GM12878 (cell line): ENCODE data around the gene WDR13. TPM values are rescaled to one million over a fixed set of nuclear protein-coding genes. Genes with fewer than 3 reads are reported as not detected.

ENCODE experiments used
- ATAC-seq: fragments of 200-7000 bp; cut with Tn5 transposase; 3 replicates; pipeline ENCODE4 v1.9.1; 2020; ENCODE audit warnings: mild to moderate bottlenecking, moderate library complexity
- BruUV-seq: library from RNA; stranded (reverse); fragments of 400-500 nt; replicated peaks from 2 replicates; lab custom pipeline; 2021; lab: Mats Ljungman, UMichigan
- CTCF ChIA-PET: fragments of 300-600 bp; sonication (Branson Sonifier 250); formaldehyde crosslinking; extraction: SDS; loops from one replicate; lab custom pipeline; 2021; ENCODE audit warnings: inconsistent platforms; lab: Yijun Ruan, JAX
- POLR2A ChIA-PET: fragments of 350-600 bp; formaldehyde crosslinking; extraction: SDS; loops from one replicate; lab custom pipeline; 2021; ENCODE audit warnings: inconsistent platforms; lab: Charles Lee
- RAD21 ChIA-PET: fragments of 300-600 bp; sonication (Branson Sonifier 250); formaldehyde crosslinking; loops from one replicate; lab custom pipeline; 2023; ENCODE audit warnings: antibody characterized with exemption; ENCODE audit not compliant: unreplicated experiment; lab: Charles Lee
- SMC1A ChIA-PET: fragments of 300-600 bp; sonication (Branson Sonifier 250); formaldehyde crosslinking; loops from one replicate; lab custom pipeline; 2023; ENCODE audit not compliant: unreplicated experiment, uncharacterized antibody; lab: Charles Lee
- DNase-seq: peaks from one replicate; pipeline ENCODE4 v3.0.0-alpha.2; 2011; ENCODE audit warnings: low read depth, low spot score
- FAIRE-seq: peaks from 3 replicates; lab custom pipeline; 2011; peaks lifted over from hg19 to GRCh38; lab: Jason Lieb, UNC
- H2AFZ ChIP-seq: 2 replicates; pipeline ENCODE4 v1.6.0; 2011; ENCODE audit warnings: low read depth, low read length, control low read depth; ENCODE audit not compliant: control insufficient read depth
- H3K27ac ChIP-seq: 2 replicates; pipeline ENCODE4 v1.5.1; 2011; ENCODE audit warnings: control low read depth; ENCODE audit not compliant: control insufficient read depth, insufficient read depth
- H3K27me3 ChIP-seq, 2 experiments: replicated peaks in 1 of 2; 2 replicates each; pipeline versions ENCODE4 v1.6.0 to v1.6.1; 2011; ENCODE audit warnings: low read length in 1 of 2; ENCODE audit not compliant: control insufficient read depth in 2 of 2, insufficient read depth in 2 of 2
- H3K36me3 ChIP-seq, 2 experiments: 2 replicates each; pipeline ENCODE4 v1.5.1; 2011; ENCODE audit warnings: low read length in 1 of 2; ENCODE audit not compliant: control insufficient read depth in 2 of 2, insufficient read depth in 2 of 2
- H3K4me1 ChIP-seq: 2 replicates; pipeline ENCODE4 v1.6.1; 2011; ENCODE audit warnings: mild to moderate bottlenecking, low read length, moderate library complexity, mixed read lengths; ENCODE audit not compliant: control insufficient read depth, insufficient read depth
- H3K4me2 ChIP-seq: 2 replicates; pipeline ENCODE4 v1.6.0; 2011; ENCODE audit warnings: control low read depth; ENCODE audit not compliant: control insufficient read depth, insufficient read depth
- H3K4me3 ChIP-seq: fragments of 200-600 bp; sonication (generic); 2 replicates; pipeline ENCODE4 v1.5.1; 2016
- H3K79me2 ChIP-seq: 2 replicates; pipeline ENCODE4 v1.6.0; 2011; ENCODE audit warnings: low read length; ENCODE audit not compliant: control insufficient read depth, insufficient read depth
- H3K9ac ChIP-seq: 2 replicates; pipeline ENCODE4 v1.8.0; 2011; ENCODE audit warnings: low read length, control low read depth, mixed read lengths; ENCODE audit not compliant: control insufficient read depth, insufficient read depth
- H3K9me3 ChIP-seq: replicated peaks from 3 replicates; pipeline ENCODE4 v1.5.1; 2011; ENCODE audit warnings: mild to moderate bottlenecking, low read length; ENCODE audit not compliant: control insufficient read depth, insufficient read depth
- H4K20me1 ChIP-seq: 2 replicates; pipeline ENCODE4 v1.6.0; 2011; ENCODE audit not compliant: control insufficient read depth, insufficient read depth
- ATF7 ChIP-seq: fragments of 450-650 bp; IDR thresholded peaks from 2 replicates; pipeline ENCODE4 v1.6.1; 2016; ENCODE audit warnings: low read depth, mild to moderate bottlenecking
- BCL11A ChIP-seq: IDR thresholded peaks from 2 replicates; pipeline ENCODE4 v1.6.1; 2011; ENCODE audit warnings: low read depth, low read length
- BCLAF1 ChIP-seq: fragments of 450-650 bp; IDR thresholded peaks from 2 replicates; pipeline ENCODE4 v1.6.1; 2017; ENCODE audit warnings: antibody characterized with exemption, mild to moderate bottlenecking, moderate library complexity
- CEBPB ChIP-seq, 2 experiments: fragments of 150-350 bp in 1 of 2; IDR thresholded peaks; 2 replicates each; pipeline ENCODE4 v1.6.1; 2012 to 2014; ENCODE audit warnings: low read depth in 2 of 2, low read length in 2 of 2, borderline replicate concordance in 1 of 2, inconsistent platforms in 1 of 2
- CHD4 ChIP-seq: fragments of 200-600 bp; sonication (generic); IDR thresholded peaks from 2 replicates; pipeline ENCODE4 v1.6.1; 2016; ENCODE audit warnings: mild to moderate bottlenecking
- ETV6 ChIP-seq, 2 experiments: fragments of 450-650 bp in 1 of 2; IDR thresholded peaks in 1 of 2; conservative IDR thresholded peaks in 1 of 2; 2 replicates each; pipeline ENCODE4 v1.6.1; 2014; ENCODE audit warnings: antibody characterized with exemption in 1 of 2, borderline replicate concordance in 1 of 2, low read depth in 1 of 2, mild to moderate bottlenecking in 1 of 2, moderate library complexity in 1 of 2
- FOS ChIP-seq: IDR thresholded peaks from 3 replicates; pipeline ENCODE4 v1.6.1; 2011; ENCODE audit warnings: borderline replicate concordance; ENCODE audit not compliant: insufficient read length; ENCODE audit errors: extremely low read depth
- KAT2A ChIP-seq: conservative IDR thresholded peaks from 2 replicates; pipeline ENCODE4 v1.6.1; 2011; ENCODE audit warnings: low read depth, low read length; ENCODE audit not compliant: control insufficient read depth
- SKIL ChIP-seq: fragments of 450-650 bp; IDR thresholded peaks from 2 replicates; pipeline ENCODE4 v1.6.1; 2017; ENCODE audit warnings: mild to moderate bottlenecking, low read depth, inconsistent platforms; ENCODE audit not compliant: poor library complexity, severe bottlenecking
- STAT3 ChIP-seq: IDR thresholded peaks from 2 replicates; pipeline ENCODE4 v1.6.1; 2011; ENCODE audit warnings: low read depth, low read length, improper control_type of control experiment
- TCF12 ChIP-seq: IDR thresholded peaks from 2 replicates; pipeline ENCODE4 v1.6.1; 2011; ENCODE audit warnings: low read depth, mild to moderate bottlenecking, low read length
- YY1 ChIP-seq: IDR thresholded peaks from 2 replicates; pipeline ENCODE4 v1.6.1; 2011; ENCODE audit warnings: low read depth, mild to moderate bottlenecking, low read length
- ZBTB33 ChIP-seq: fragments of 450-650 bp; IDR thresholded peaks from 2 replicates; pipeline ENCODE4 v1.6.1; 2017; ENCODE audit warnings: mild to moderate bottlenecking
- whole genome bisulfite sequencing: methylation state at CpG from one replicate; pipeline ENCODE4 v1.1.6; 2016; ENCODE audit warnings: low lambda C conversion rate; ENCODE audit not compliant: insufficient replicate concordance, insufficient coverage; ENCODE audit errors: missing lambda C conversion rate; 5-methylcytosine and 5-hydroxymethylcytosine counted together
- in situ Hi-C: fragments of 300-500 bp; cut with MboI; formaldehyde crosslinking; loops from 9 replicates; pipeline ENCODE4 v1.14.3; 2018; ENCODE audit warnings: mixed read lengths
- intact Hi-C: fragments of 100-400 bp; cut with micrococcal nuclease; formaldehyde crosslinking; loops from one replicate; pipeline ENCODE4 v1.14.2; 2022; ENCODE audit not compliant: unreplicated experiment
- polyA plus RNA-seq, 11 experiments: library from polyadenylated mRNA; depleted of rRNA in 4 of 11; unstranded in 6 of 11; stranded (reverse) in 5 of 11; fragments of >200 nt; fragmentation: Nextera tagmentation in 4 of 11; fragmentation: Illumina TruSeq in 1 of 11; extraction: Ambion mirVana in 4 of 11; extraction: Trizol in 1 of 11; gene quantifications; 1 replicate in 1 of 11; 2 replicates in 10 of 11; pipeline versions ENCODE4 v1.2.1 to v1.2.3, GENCODE V29; 2011 to 2016; ENCODE audit warnings: inconsistent platforms in 2 of 11, missing spikeins in 2 of 11, low read depth in 1 of 11
- total RNA-seq, 4 experiments: library from RNA; depleted of rRNA in 3 of 4; stranded (reverse); fragments of >200 nt in 3 of 4; fragmentation: Illumina TruSeq in 1 of 4; extraction: Trizol in 1 of 4; gene quantifications; 2 replicates each; pipeline versions ENCODE4 v1.2.1 to v1.2.3, GENCODE V29; 2013 to 2021

WDR13 gene
- total and polyA plus RNA-seq, 10 of the 15 experiments (the other 5 are each of a cell fraction or from before 2014, with no cell fraction given) = 6.9 to 62.7 (median 28.9) TPM

- TF ChIP-seq CHD4 (no peak), BCL11A (no peak), CEBPB (IDR thresholded peaks at IDR 0.05; ENCODE audit: borderline replicate concordance in 1 of 2, low read depth in 2 of 2, low read length in 2 of 2) (no peak), TCF12 (no peak)
Observed at GRCh38 chrX:48592971-48593370, 4.3 kb upstream of the WDR13 start (continued).

- Histone ChIP-seq H3K4me2 (no peak overlapping the region), H3K4me1 (no peaks in the 10 kb centered on the region), H3K36me3 (no peaks in the 10 kb centered on the region), H4K20me1 (no peaks in the 10 kb centered on the region), H3K9me3 (no peaks in the 10 kb centered on the region; the same call in 2 of the 3 replicates), H3K27me3 (no peaks in the 10 kb centered on the region), H3K27ac (no peak overlapping the region), H3K4me3 (no peak overlapping the region), H3K9ac (no peak overlapping the region), H3K79me2 (no peaks in the 10 kb centered on the region)
- 75% methylated on average over 2 of the region's 2 CpGs for WGBS
- in situ Hi-C loops = no loop called here
- no TSS peak for BruUV-seq
- POLR2A ChIA-PET = interaction anchor here (2.0 kb wide), 1 partner anchor 21 kb away, joined by 5 read pairs; the partner anchor contains the start of gene RBM3
- RAD21 ChIA-PET = no interaction called here
- FAIRE-seq = no peak
- no peak for DNase-seq
- no peak for ATAC-seq
- CTCF ChIA-PET = interaction anchor here (0.6 kb wide), 1 partner anchor 134 kb away, joined by 3 read pairs; no protein-coding TSS in a partner anchor
- no peak for TF ChIP-seq FOS
- no peak for TF ChIP-seq SKIL
- TF ChIP-seq YY1 = no peak
- TF ChIP-seq ATF7 = no peak
- no peak for TF ChIP-seq ETV6 (conservative IDR thresholded peaks at IDR 0.05 in 1 of 2, IDR thresholded peaks at IDR 0.05 in 1 of 2; ENCODE audit: borderline replicate concordance in 1 of 2, low read depth in 1 of 2)
- no peak for TF ChIP-seq BCLAF1
- no peak for TF ChIP-seq STAT3
- TF ChIP-seq ZBTB33 = no peak
- no peak for TF ChIP-seq KAT2A
- TF ChIP-seq, all 136 proteins: peak for 0
- intact Hi-C loops = no loop called here
- SMC1A ChIA-PET = interaction anchor here (0.7 to 1.1 kb wide), 3 partner anchors 18 to 88 kb away, joined by 3 to 4 read pairs (median 3); partner anchors contain the start of gene TBC1D25
- H2AFZ ChIP-seq = no peak overlapping the region
Observed at GRCh38 chrX:48595929-48596328, 1.4 kb upstream of the WDR13 start.
